Sigmoid colon (tissue), 4 donors: ENCODE results near the gene CCNI.

ENCODE experiments used
- CTCF ChIP-seq, 4 experiments: fragments of 450-650 bp in 3 of 4; fragments of 200-600 bp in 1 of 4; IDR thresholded peaks; one replicate each; pipeline ENCODE4 v1.5.1; 2016 to 2019; ENCODE audit warnings: antibody characterized with exemption in 4 of 4, mild to moderate bottlenecking in 3 of 4, moderate library complexity in 2 of 4
- EP300 ChIP-seq, 4 donors: sonication (generic); formaldehyde crosslinking; IDR thresholded peaks; one replicate each; pipeline ENCODE4 v1.6.1; 2017; ENCODE audit warnings: antibody characterized with exemption in 4 of 4
- POLR2A ChIP-seq, 2 donors: fragments of 450-650 bp; IDR thresholded peaks; one replicate each; pipeline ENCODE4 v1.6.1; 2016; ENCODE audit warnings: antibody characterized with exemption in 2 of 2, mild to moderate bottlenecking in 2 of 2, moderate library complexity in 2 of 2
- POLR2AphosphoS5 ChIP-seq, 4 donors: sonication (generic); formaldehyde crosslinking; IDR thresholded peaks; one replicate each; pipeline ENCODE4 v1.6.1; 2017; ENCODE audit warnings: antibody characterized with exemption in 4 of 4

GRCh38 chr4:77073106-77073809, 2.5 kb downstream of the CCNI start:
- TF ChIP-seq CTCF (IDR thresholded peaks at IDR 0.05): no peak
- no peak for TF ChIP-seq EP300 (IDR thresholded peaks at IDR 0.05)
- TF ChIP-seq POLR2AphosphoS5 (IDR thresholded peaks at IDR 0.05): peak in 1 of 4 donors; percentile 13
- no peak for TF ChIP-seq POLR2A (IDR thresholded peaks at IDR 0.05)
